NK-92 treated with Interleukin-12 subunit alpha and Interleukin-12 subunit beta, amount 100 ng/mL, for 24 hours (cell line): ENCODE measurements around the gene ANO1.

Experiments
- DNase-seq: peaks from one replicate; lab custom pipeline; 2025; lab: John Stamatoyannopoulos, UW

ANO1 gene

DNA sequence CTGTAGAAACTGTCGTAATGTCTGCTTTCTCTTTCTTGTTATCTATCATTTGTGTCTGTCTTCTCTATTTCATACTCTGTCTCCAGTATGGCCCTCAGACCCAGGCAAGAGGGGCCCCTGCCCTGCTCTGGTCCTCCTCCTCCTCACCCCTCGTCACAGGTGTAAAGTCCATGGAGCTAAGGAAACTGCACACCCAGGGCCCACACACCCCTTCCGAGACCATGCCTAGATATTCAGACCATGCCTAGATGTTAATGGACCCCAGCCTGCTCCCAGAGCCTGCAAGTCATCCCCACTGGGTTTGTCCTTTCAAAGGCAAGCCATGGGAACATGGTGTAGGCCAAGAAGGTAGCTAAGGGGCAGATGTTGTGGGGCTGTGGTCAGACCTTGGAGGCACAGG, 24.1 kb upstream of the ANO1 start:
- no peak for DNase-seq

GRCh38 chr11:70055444-70055843, 22.7 kb upstream of the ANO1 start:
- DNase-seq: no peak

- no peak for DNase-seq
These were observed 21.0 kb upstream of the ANO1 start for GRCh38 chr11:70057080-70057479.

DNA sequence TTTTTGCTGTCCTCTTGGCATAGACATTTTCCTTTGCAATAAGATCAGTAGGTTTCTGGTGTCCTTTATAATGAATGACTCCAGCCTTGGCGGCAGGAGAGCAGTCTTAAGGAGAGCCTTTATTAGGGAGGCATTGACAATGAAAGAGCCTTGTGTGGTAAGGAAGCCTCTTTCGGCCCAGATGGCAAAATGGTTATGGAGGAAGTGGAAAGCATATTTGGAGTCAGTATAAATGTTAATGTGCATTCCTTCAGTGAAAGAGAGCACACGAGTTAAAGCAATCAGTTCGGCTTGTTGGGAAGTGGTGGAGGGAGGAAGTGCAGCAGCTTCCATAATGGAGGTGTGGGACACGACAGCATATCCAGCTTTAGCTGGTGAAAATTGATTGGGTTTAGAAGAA, 18.1 kb upstream of the ANO1 start:
- no peak for DNase-seq

DNA sequence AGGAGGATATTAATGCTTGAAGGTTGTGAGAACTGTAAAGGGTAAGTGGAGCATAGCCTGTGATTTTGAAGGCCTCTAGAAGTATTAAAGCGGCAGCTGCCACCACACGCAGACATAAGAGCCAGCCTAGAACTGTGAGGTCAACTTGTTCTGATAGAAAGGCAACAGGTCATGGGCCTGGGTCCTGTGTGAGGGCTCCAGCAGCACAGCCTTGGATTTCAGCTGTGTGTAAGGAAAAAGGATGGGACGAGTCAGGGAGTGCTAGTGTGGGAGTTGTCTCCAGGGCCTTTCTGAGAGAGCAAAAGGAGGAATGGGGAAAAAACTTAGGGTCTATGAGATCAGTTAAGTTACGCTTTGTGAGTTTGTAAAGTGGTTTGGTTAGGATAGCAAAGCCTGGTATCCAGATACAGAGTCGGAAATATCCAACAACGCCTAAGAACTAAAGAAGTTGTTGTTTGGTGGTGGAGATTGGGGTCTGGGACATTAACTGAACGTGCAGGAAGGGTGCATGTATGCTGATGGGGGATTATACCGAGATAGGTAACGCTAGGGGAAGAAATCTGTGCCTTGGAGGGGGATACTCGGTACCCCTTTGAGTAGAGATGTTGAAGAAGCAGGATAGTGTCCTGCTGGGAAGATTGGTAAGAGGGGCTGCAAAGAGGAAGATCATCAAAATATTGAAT, 17.4 kb upstream of the ANO1 start:
- DNase-seq: no peak

DNA sequence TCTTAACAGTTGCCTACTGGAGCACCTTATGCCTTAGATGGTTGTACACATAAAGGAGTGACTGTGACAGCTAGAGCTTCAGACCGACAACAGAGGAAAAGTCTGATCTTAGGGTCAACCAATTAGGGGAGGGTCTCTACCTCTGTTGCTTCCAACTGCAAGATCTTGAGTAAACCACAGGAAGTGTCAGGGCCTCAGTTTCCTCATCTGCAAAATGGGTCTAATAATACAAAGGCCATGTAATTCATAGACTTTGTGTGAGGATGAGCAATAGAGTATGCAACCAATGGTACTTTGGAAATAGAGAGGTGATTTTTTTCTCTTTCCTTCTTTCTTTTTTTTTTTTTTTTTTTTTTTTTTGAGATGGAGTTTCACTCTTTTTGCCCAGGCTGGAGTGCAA, 16.4 kb upstream of the ANO1 start:
- no peak for DNase-seq

DNA sequence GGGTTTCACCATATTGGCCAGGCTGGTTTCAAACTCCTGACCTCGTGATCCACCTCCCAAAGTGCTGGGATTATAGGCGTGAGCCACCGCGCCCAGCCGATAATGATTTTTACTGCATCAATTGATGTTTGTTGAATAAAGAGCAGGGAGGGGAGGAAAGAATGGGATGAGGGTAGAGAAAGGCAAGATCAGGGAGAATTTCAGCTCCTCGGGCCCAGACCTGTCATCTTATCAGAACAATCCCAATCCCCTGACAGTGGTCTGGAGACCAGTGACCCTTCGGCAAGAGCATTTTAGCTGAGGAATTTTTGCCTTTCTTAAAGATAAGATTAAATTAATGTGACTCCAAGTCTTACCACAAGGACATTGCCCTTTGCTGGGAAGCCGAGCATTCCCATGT, 15.0 kb upstream of the ANO1 start:
- DNase-seq: no peak

DNA sequence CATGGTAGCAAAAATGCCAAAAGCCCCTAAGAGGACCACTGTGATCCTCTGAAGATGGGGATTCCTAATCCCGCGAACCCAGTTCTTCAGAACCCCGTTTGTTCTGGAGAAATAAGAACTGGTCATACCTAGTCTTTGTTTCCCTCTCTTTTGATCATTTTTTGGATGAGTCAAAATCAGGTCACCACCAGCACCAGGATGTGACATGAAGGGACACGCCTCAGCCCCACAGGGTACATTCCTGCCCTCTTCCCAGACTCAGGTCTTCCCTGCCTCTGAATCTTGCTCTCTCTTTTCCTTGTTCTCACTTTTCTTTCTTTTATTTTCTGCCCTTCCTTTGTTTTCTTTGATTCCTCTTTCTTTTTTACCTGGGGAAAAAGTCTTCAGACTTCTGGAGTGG, 14.6 kb upstream of the ANO1 start:
- DNase-seq: no peak

GRCh38 chr11:70064008-70064725, 13.9 kb upstream of the ANO1 start:
- DNase-seq: no peak

GRCh38 chr11:70064726-70065317, 13.3 kb upstream of the ANO1 start:
- no peak for DNase-seq

- DNase-seq: no peak
These were observed 12.6 kb upstream of the ANO1 start for GRCh38 chr11:70065318-70066135.

- no peak for DNase-seq
These were observed 12.0 kb upstream of the ANO1 start for GRCh38 chr11:70066136-70066520.

- no peak for DNase-seq
These were observed 11.5 kb upstream of the ANO1 start for GRCh38 chr11:70066628-70067027.

DNA sequence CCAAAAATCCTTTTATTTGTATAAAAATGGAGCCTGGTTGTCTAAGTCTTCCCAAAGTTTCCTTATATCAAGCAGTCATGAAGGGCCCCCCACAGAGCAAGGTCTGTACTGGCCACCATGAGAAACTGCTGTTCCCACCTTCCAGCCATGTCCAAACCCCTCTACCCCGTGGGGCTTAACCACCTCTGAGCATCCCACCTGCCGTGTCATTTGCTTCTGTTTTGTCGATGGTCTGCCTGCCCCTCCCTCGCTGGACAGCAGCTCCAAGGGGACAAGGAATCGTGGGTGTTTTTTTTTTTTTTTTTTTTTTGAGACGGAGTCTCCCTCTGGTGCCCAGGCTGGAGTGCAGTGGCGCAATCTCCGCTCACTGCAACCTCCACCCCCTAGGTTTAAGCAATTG, 11.1 kb upstream of the ANO1 start:
- DNase-seq: no peak

DNA sequence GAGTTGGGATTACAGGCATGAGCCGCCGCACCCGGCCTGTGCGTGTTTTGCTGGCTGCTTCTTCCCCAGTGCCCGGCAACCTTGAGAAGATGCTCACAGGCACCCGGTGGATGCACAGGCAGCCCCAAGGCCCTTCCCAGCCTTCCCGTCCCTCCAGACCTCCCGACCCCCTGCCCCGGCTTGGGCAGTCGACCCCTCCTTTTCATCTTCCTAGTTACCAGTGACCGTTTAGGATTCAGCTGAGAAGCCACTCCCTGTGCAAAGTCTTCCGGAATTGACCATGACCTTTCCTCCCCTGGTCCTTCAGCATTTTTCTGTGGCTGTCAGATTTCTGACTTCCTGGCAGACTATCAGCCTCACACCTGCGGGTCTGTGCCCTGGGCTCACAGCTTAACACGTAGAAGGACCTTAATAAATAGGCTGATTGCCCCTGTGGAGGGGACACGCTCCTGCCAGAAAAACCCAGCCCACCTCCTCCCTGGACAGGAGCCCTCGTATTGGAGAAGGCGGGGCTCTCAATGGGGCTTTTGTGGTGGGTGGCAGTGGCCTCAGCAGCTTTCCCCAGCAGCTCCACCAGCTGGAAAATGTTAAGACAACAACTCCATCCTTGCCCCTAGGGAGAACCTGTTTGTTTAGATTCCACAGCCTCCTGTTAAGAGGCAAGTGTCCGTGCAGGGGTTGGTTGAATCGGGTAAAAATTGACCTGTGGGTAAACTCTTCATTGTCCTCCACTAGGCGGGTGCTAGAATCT, 10.4 kb upstream of the ANO1 start:
- no peak for DNase-seq

DNA sequence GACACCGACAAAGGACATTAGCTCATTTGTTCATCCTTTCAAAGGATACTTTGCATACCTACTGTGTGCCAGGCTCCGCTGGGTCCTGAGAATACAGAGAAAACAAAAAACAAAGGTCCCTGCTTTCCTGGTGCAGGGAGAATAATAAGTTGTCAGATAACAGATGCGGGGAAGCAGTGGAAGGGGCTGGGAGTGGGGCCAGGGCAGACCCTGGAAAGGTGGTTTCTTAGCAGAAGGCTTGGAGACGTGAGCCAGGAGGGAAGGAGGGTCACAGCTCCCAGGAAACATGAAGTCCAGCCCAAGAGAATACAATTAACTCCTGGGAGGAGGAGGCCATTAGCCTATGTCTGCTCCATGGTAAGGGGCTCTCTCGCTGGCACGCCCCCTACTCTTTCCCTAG, 9.8 kb upstream of the ANO1 start:
- DNase-seq: no peak

GRCh38 chr11:70068950-70069349, 9.2 kb upstream of the ANO1 start:
- DNase-seq: no peak

GRCh38 chr11:70070706-70071105, 7.4 kb upstream of the ANO1 start:
- no peak for DNase-seq

DNA sequence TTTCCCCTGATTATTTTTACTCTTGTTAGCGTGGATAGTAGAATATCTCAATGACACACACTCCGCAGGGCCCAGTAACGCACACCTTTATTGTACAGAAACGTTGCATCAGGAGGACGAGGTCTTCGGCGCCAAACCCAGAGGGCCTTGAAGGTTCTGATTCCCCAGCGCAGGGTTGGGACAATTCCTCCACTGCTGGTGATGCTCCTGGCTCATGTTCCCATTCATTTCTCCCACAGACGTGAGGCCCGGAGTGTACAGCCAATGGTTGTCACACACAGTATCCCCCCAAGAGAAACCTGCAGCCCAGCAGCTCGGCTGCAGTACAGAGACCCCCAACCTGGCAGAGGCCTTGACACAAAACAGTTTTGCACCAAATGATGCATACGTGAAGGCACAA, 6.1 kb upstream of the ANO1 start:
- no peak for DNase-seq

GRCh38 chr11:70072461-70072860, 5.7 kb upstream of the ANO1 start:
- DNase-seq: no peak

- DNase-seq: no peak
These were observed 5.0 kb upstream of the ANO1 start for GRCh38 chr11:70072861-70073755.
